HepG2 (cell line): ENCODE data around the gene UCP3. TPM values are rescaled to one million over a fixed set of nuclear protein-coding genes. Genes with fewer than 3 reads are reported as not detected.

Source experiments
- ATAC-seq: fragments of 200-7000 bp; cut with Tn5 transposase; 3 replicates; pipeline ENCODE4 v1.9.1; 2020; ENCODE audit warnings: mild to moderate bottlenecking, moderate library complexity
- BruUV-seq: library from RNA; stranded (reverse); fragments of 400-500 nt; replicated peaks from 2 replicates; lab custom pipeline; 2021; lab: Mats Ljungman, UMichigan
- CTCF ChIA-PET: fragments of 300-600 bp; formaldehyde crosslinking; extraction: SDS; loops from one replicate; lab custom pipeline; 2021; ENCODE audit warnings: low total read pairs, inconsistent platforms, low intra/inter-chr PET ratio; lab: Yijun Ruan, JAX
- POLR2A ChIA-PET: fragments of 350-600 bp; sonication (Branson Sonifier 250); formaldehyde crosslinking; loops from one replicate; lab custom pipeline; 2020; ENCODE audit warnings: antibody characterized with exemption, inconsistent platforms; lab: Yijun Ruan, JAX
- DNase-seq: peaks from one replicate; pipeline ENCODE4 v3.0.0-alpha.2; 2015; ENCODE audit warnings: low spot score
- FAIRE-seq: peaks from 3 replicates; lab custom pipeline; 2011; peaks lifted over from hg19 to GRCh38; lab: Jason Lieb, UNC
- H2AFZ ChIP-seq: one replicate; pipeline ENCODE4 v1.6.1; 2011; ENCODE audit warnings: low read length, inconsistent platforms
- H3K27ac ChIP-seq: fragments of 300-600 bp; 3 replicates; pipeline ENCODE4 v1.8.0; 2011; ENCODE audit warnings: mixed run types, mild to moderate bottlenecking, mixed read lengths, low read length, inconsistent platforms; ENCODE audit not compliant: insufficient read depth; ENCODE audit errors: extremely low read length
- H3K27me3 ChIP-seq, 2 experiments: fragments of 200-600 bp in 1 of 2; 2 replicates in 1 of 2; 3 replicates in 1 of 2; pipeline versions ENCODE4 v1.6.0 to v1.8.0; 2011; ENCODE audit warnings: low read length in 2 of 2, mild to moderate bottlenecking in 2 of 2, moderate library complexity in 2 of 2, inconsistent platforms in 1 of 2; ENCODE audit not compliant: insufficient read depth in 2 of 2, control insufficient read depth in 1 of 2
- H3K36me3 ChIP-seq, 2 experiments: fragments of 200-600 bp in 1 of 2; replicated peaks in 1 of 2; 2 replicates in 1 of 2; 3 replicates in 1 of 2; pipeline versions ENCODE4 v1.5.1 to v1.8.0; 2011; ENCODE audit warnings: low read length in 2 of 2, inconsistent platforms in 1 of 2; ENCODE audit not compliant: insufficient read depth in 2 of 2, control insufficient read depth in 1 of 2
- H3K4me1 ChIP-seq: 2 replicates; pipeline ENCODE4 v1.5.1; 2012; ENCODE audit warnings: low read length, inconsistent platforms; ENCODE audit not compliant: insufficient read depth
- H3K4me2 ChIP-seq: 2 replicates; pipeline ENCODE4 v1.6.0; 2011; ENCODE audit warnings: low read depth, low read length, inconsistent platforms
- H3K4me3 ChIP-seq, 3 experiments: fragments of 200-600 bp in 1 of 3; sonication (generic), shearing (Covaris generic) in 1 of 3; replicated peaks in 1 of 3; 2 replicates each; pipeline ENCODE4 v1.5.1; 2011 to 2016; ENCODE audit warnings: low read length in 3 of 3, inconsistent platforms in 2 of 3, low read depth in 2 of 3, mild to moderate bottlenecking in 2 of 3, control low read depth in 1 of 3, mixed read lengths in 1 of 3; ENCODE audit not compliant: insufficient read depth in 1 of 3
- H3K79me2 ChIP-seq: one replicate; pipeline ENCODE4 v1.6.1; 2011; ENCODE audit warnings: low read length, inconsistent platforms; ENCODE audit not compliant: insufficient read depth
- H3K9ac ChIP-seq: 2 replicates; pipeline ENCODE4 v1.6.0; 2011; ENCODE audit warnings: mild to moderate bottlenecking, low read depth, low read length, inconsistent platforms; ENCODE audit not compliant: insufficient read depth
- H3K9me3 ChIP-seq: 2 replicates; pipeline ENCODE4 v1.5.1; 2012; ENCODE audit warnings: mild to moderate bottlenecking, low read length
- H4K20me1 ChIP-seq: 2 replicates; pipeline ENCODE4 v1.6.0; 2011; ENCODE audit warnings: inconsistent platforms, mild to moderate bottlenecking, low read length, moderate library complexity; ENCODE audit not compliant: insufficient read depth
- AHR ChIP-seq: IDR thresholded peaks from 2 replicates; pipeline ENCODE4 v1.6.1; 2018; ENCODE audit warnings: missing genetic modification reagents, missing compliant biosample characterization
- ATF5 ChIP-seq: sonication (generic); formaldehyde crosslinking; IDR thresholded peaks from 2 replicates; pipeline ENCODE4 v1.4.0; 2020; ENCODE audit warnings: mild to moderate bottlenecking, low read depth, missing genetic modification reagents
- ETS1 ChIP-seq: sonication (generic); formaldehyde crosslinking; IDR thresholded peaks from 2 replicates; pipeline ENCODE4 v1.4.0; 2020; ENCODE audit warnings: missing genetic modification reagents
- GMEB2 ChIP-seq: IDR thresholded peaks from 2 replicates; pipeline ENCODE4 v1.6.1; 2016; ENCODE audit warnings: missing biosample characterization, missing genetic modification reagents, low read depth
- NFE2 ChIP-seq: sonication (generic); formaldehyde crosslinking; IDR thresholded peaks from 2 replicates; pipeline ENCODE4 v1.4.0; 2020; ENCODE audit warnings: missing genetic modification reagents
- PAXIP1 ChIP-seq: sonication (generic); formaldehyde crosslinking; conservative IDR thresholded peaks from 2 replicates; pipeline ENCODE4 v1.4.0; 2020; ENCODE audit warnings: mild to moderate bottlenecking, missing genetic modification reagents, moderate library complexity
- RBM39 ChIP-seq: fragments of 200-400 bp; formaldehyde crosslinking; IDR thresholded peaks from one replicate; pipeline ENCODE4 v1.6.1; 2018; ENCODE audit warnings: antibody characterized with exemption, mild to moderate bottlenecking, low read depth, low read length; ENCODE audit not compliant: poor library complexity, severe bottlenecking
- RXRA ChIP-seq: sonication (generic); formaldehyde crosslinking; IDR thresholded peaks from 2 replicates; pipeline ENCODE4 v1.5.1; 2020; ENCODE audit warnings: missing genetic modification reagents
- SKIL ChIP-seq: sonication (generic); formaldehyde crosslinking; IDR thresholded peaks from 2 replicates; pipeline ENCODE4 v1.8.0; 2022; ENCODE audit warnings: missing genetic modification reagents, mild to moderate bottlenecking, moderate library complexity, borderline replicate concordance
- WGBS: methylation state at CpG from one replicate; pipeline ENCODE4 v1.1.6; 2017; ENCODE audit warnings: low lambda C conversion rate; 5-methylcytosine and 5-hydroxymethylcytosine counted together
- in situ Hi-C: cut with HindIII; loops from 2 replicates; pipeline ENCODE4 v1.10.0; 2017; ENCODE audit warnings: low pct_unique_long_range_greater_than_20kb; ENCODE audit not compliant: extremely low pct_ligation_motif_present
- intact Hi-C: fragments of 100-400 bp; cut with micrococcal nuclease; formaldehyde crosslinking; loops from one replicate; pipeline ENCODE4 v1.10.0; 2022; ENCODE audit not compliant: unreplicated experiment
- polyA plus RNA-seq, 8 experiments: library from polyadenylated mRNA; depleted of rRNA in 3 of 8; stranded (reverse) in 7 of 8; unstranded in 1 of 8; fragments of >200 nt; fragmentation: Illumina TruSeq in 4 of 8; extraction: Trizol in 4 of 8; gene quantifications; 2 replicates each; pipeline versions ENCODE4 v1.2.1 to v1.2.3, GENCODE V29; 2011 to 2016; ENCODE audit warnings: low read depth in 4 of 8, missing spikeins in 1 of 8, mixed read lengths in 1 of 8; ENCODE audit not compliant: insufficient read depth in 1 of 8
- total RNA-seq, 5 experiments: library from RNA; depleted of rRNA; stranded (reverse); fragments of >200 nt; fragmentation: Illumina TruSeq; extraction: Trizol; gene quantifications; 2 replicates each; pipeline ENCODE4 v1.2.3, GENCODE V29; 2016; ENCODE audit warnings: low read depth in 1 of 5
- TF ChIP-seq, protein P1 (sequence below): sonication (generic); formaldehyde crosslinking; IDR thresholded peaks from 2 replicates; pipeline ENCODE4 v1.4.0; 2020; ENCODE audit warnings: missing genetic modification reagents, mild to moderate bottlenecking, borderline replicate concordance

UCP3 gene
- total and polyA plus RNA-seq, 2 of the 13 experiments (the other 11 are each of a cell fraction or from before 2014, with no cell fraction given) = 0.37 TPM; not detected in 1

GRCh38 chr11:74018331-74019005 lies 9.6 kb upstream of the UCP3 start:
- H3K79me2 ChIP-seq = no peaks in the 10 kb centered on the region
- peak overlapping the region; percentile 72 for H3K9ac ChIP-seq
- 4% methylated on average over 8 of the region's 9 CpGs for WGBS
- peak overlapping the region; percentile 85 for H3K4me2 ChIP-seq
- no peaks in the 10 kb centered on the region for H3K27me3 ChIP-seq
- H3K4me3 ChIP-seq = peak overlapping the region; percentile 15 to 69 (median 18); a peak in 5 of 6 replicates
- DNase-seq = peak; percentile 89
- ATAC-seq = peak; percentile 95
- no peaks in the 10 kb centered on the region; a peak in 1 of 5 replicates for H3K36me3 ChIP-seq
- in situ Hi-C loops (no loop called here), intact Hi-C loops (no loop called here)
- no peaks in the 10 kb centered on the region for H3K9me3 ChIP-seq
- peak; percentile 87 for FAIRE-seq
- BruUV-seq = TSS peak; percentile 95
- peak overlapping the region; percentile 92 for H3K27ac ChIP-seq
- POLR2A ChIA-PET = interaction anchor here (0.9 to 2.0 kb wide), 10 partner anchors 8 to 153 kb away, joined by 3 to 32 read pairs (median 3); partner anchors contain the start of genes C2CD3, PPME1 and UCP2
- peak overlapping the region; percentile 47 for H2AFZ ChIP-seq
- CTCF ChIA-PET = no interaction called here
- no peaks in the 10 kb centered on the region for H4K20me1 ChIP-seq
- peaks cover 37% of the 10 kb centered on the region for H3K4me1 ChIP-seq
- peak; percentile 68 for TF ChIP-seq SKIL (CRISPR knock-in tag)
- TF ChIP-seq, protein P1, sequence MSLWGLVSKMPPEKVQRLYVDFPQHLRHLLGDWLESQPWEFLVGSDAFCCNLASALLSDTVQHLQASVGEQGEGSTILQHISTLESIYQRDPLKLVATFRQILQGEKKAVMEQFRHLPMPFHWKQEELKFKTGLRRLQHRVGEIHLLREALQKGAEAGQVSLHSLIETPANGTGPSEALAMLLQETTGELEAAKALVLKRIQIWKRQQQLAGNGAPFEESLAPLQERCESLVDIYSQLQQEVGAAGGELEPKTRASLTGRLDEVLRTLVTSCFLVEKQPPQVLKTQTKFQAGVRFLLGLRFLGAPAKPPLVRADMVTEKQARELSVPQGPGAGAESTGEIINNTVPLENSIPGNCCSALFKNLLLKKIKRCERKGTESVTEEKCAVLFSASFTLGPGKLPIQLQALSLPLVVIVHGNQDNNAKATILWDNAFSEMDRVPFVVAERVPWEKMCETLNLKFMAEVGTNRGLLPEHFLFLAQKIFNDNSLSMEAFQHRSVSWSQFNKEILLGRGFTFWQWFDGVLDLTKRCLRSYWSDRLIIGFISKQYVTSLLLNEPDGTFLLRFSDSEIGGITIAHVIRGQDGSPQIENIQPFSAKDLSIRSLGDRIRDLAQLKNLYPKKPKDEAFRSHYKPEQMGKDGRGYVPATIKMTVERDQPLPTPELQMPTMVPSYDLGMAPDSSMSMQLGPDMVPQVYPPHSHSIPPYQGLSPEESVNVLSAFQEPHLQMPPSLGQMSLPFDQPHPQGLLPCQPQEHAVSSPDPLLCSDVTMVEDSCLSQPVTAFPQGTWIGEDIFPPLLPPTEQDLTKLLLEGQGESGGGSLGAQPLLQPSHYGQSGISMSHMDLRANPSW (CRISPR knock-in tag) = 0 out of 2 replicates have a peak, but pooled peaks have one; percentile 68
- peak; percentile 89 for TF ChIP-seq RXRA (CRISPR knock-in tag)
- TF ChIP-seq PAXIP1 = peak; percentile 94
- TF ChIP-seq NFE2 (CRISPR knock-in tag) = no peak
- TF ChIP-seq ATF5 (CRISPR knock-in tag) = no peak
- TF ChIP-seq GMEB2 (CRISPR knock-in tag) = no peak
- TF ChIP-seq ETS1 (CRISPR knock-in tag) = no peak
- TF ChIP-seq RBM39 = no peak
- TF ChIP-seq AHR = no peak
